ENCODE measurements around the gene COL18A1. TPM values are rescaled to one million over a fixed set of nuclear protein-coding genes. Genes with fewer than 3 reads are reported as not detected.

COL18A1 gene
- polyA plus RNA-seq, 1 donor (not counting 4 experiments of a cell fraction or from before 2014, with no cell fraction given) = 13.0 TPM

DNA sequence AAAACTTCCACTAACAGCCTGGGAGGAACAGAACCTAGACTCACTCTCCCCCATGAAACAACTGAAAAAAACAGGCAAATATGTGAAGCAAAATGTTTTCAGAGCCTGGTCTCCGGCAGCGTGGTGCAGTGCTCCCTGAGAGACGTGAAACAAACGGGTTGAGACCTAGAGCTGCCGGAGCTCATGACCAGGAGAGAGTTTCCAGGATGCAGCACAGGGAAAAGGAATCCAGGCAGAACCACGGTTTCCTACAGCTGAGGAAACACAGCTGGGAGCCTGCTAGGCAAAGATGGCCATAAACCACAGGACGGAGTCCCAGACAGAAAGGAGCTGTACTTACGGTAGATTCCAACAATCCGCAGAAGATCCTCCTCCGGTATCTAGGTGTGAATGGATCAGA, 157.4 kb downstream of the COL18A1 start:
- no peaks in the 10 kb centered on the region for H3K4me1 ChIP-seq (ENCODE audit: control insufficient read depth, extremely low read depth, insufficient read depth, low read length)
- H3K27ac ChIP-seq (ENCODE audit: control insufficient read depth, insufficient read depth, low read length) = no peak overlapping the region
- DNase-seq (ENCODE audit: low read depth, low spot score) (no peak), FAIRE-seq (no peak)
- TF ChIP-seq, protein P1, sequence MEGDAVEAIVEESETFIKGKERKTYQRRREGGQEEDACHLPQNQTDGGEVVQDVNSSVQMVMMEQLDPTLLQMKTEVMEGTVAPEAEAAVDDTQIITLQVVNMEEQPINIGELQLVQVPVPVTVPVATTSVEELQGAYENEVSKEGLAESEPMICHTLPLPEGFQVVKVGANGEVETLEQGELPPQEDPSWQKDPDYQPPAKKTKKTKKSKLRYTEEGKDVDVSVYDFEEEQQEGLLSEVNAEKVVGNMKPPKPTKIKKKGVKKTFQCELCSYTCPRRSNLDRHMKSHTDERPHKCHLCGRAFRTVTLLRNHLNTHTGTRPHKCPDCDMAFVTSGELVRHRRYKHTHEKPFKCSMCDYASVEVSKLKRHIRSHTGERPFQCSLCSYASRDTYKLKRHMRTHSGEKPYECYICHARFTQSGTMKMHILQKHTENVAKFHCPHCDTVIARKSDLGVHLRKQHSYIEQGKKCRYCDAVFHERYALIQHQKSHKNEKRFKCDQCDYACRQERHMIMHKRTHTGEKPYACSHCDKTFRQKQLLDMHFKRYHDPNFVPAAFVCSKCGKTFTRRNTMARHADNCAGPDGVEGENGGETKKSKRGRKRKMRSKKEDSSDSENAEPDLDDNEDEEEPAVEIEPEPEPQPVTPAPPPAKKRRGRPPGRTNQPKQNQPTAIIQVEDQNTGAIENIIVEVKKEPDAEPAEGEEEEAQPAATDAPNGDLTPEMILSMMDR (optimal IDR thresholded peaks at IDR 0.05 in 1 of 3, IDR thresholded peaks at IDR 0.05 in 1 of 3, conservative IDR thresholded peaks at IDR 0.05 in 1 of 3; ENCODE audit: extremely low read depth in 1 of 3, insufficient read depth in 2 of 3, low read length in 3 of 3) = no peak
- no peak for TF ChIP-seq EZH2 (IDR thresholded peaks at IDR 0.05; ENCODE audit: low read length)
- H3K9me3 ChIP-seq (ENCODE audit: control insufficient read depth, low read depth, low read length) = no peaks in the 10 kb centered on the region
- H3K9ac ChIP-seq (ENCODE audit: control insufficient read depth, extremely low read depth, insufficient read depth, low read length) = no peak overlapping the region
- no peaks in the 10 kb centered on the region for H3K79me2 ChIP-seq (ENCODE audit: control insufficient read depth, insufficient read depth, low read length)
- no peak overlapping the region for H3K4me2 ChIP-seq (ENCODE audit: control insufficient read depth, extremely low read depth, insufficient read depth, low read depth, low read length)
- no peaks in the 10 kb centered on the region for H3K9me1 ChIP-seq (ENCODE audit: control insufficient read depth, extremely low read depth, insufficient read depth, low read length)
- H2AFZ ChIP-seq (ENCODE audit: control insufficient read depth, low read length) = no peak overlapping the region
- no peaks in the 10 kb centered on the region for H3K36me3 ChIP-seq (ENCODE audit: control insufficient read depth in 2 of 2, extremely low read depth in 1 of 2, insufficient read depth in 2 of 2, low read length in 2 of 2)
- no peak overlapping the region for H3K4me3 ChIP-seq (ENCODE audit: control insufficient read depth in 2 of 3, extremely low read depth in 1 of 3, insufficient read depth in 2 of 3, low read depth in 1 of 3, low read length in 3 of 3)
- H4K20me1 ChIP-seq (ENCODE audit: control insufficient read depth, extremely low read depth, insufficient read depth, low read length) = no peaks in the 10 kb centered on the region
- H3K27me3 ChIP-seq (ENCODE audit: control insufficient read depth, extremely low read depth, insufficient read depth, low read length) = peaks cover 31% of the 10 kb centered on the region
- dilution Hi-C loops (cut with MboI; ENCODE audit: extremely low pct_ligation_motif_present, low sequenced_read_pairs) = no loop called here

DNA sequence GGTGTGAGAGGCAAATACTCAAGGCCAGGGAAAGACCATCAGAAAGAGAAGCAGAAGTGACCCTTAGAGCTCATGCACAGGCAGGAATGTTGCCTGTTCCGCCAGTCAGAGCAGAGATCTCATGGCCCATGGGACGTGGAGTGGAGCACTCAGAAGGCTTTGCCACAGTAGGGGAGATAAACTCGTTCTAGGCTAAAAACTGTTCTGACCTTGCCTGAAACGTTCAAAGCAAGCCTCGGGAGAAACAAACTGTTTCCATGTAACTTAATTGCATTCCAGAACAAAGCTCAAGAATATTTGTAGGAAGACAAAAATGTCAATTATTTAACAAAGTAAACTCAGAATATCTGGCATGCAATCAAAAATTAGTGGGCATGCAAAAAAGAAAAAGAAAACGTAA, 158.0 kb downstream of the COL18A1 start:
- H3K9ac ChIP-seq (ENCODE audit: control insufficient read depth, extremely low read depth, insufficient read depth, low read length) = no peak overlapping the region

More for the DNA sequence above, 158.0 kb downstream of the COL18A1 start:
- dilution Hi-C loops (cut with MboI; ENCODE audit: extremely low pct_ligation_motif_present, low sequenced_read_pairs) = no loop called here
- Histone ChIP-seq H3K27ac (ENCODE audit: control insufficient read depth, insufficient read depth, low read length) (no peak overlapping the region), H3K9me3 (ENCODE audit: control insufficient read depth, low read depth, low read length) (no peaks in the 10 kb centered on the region), H3K4me2 (ENCODE audit: control insufficient read depth, extremely low read depth, insufficient read depth, low read depth, low read length) (no peak overlapping the region), H3K4me3 (ENCODE audit: control insufficient read depth in 2 of 3, extremely low read depth in 1 of 3, insufficient read depth in 2 of 3, low read depth in 1 of 3, low read length in 3 of 3) (no peak overlapping the region), H2AFZ (ENCODE audit: control insufficient read depth, low read length) (no peak overlapping the region), H4K20me1 (ENCODE audit: control insufficient read depth, extremely low read depth, insufficient read depth, low read length) (no peaks in the 10 kb centered on the region), H3K36me3 (ENCODE audit: control insufficient read depth in 2 of 2, extremely low read depth in 1 of 2, insufficient read depth in 2 of 2, low read length in 2 of 2) (no peaks in the 10 kb centered on the region), H3K4me1 (ENCODE audit: control insufficient read depth, extremely low read depth, insufficient read depth, low read length) (no peaks in the 10 kb centered on the region), H3K27me3 (ENCODE audit: control insufficient read depth, extremely low read depth, insufficient read depth, low read length) (peaks cover 25% of the 10 kb centered on the region), H3K79me2 (ENCODE audit: control insufficient read depth, insufficient read depth, low read length) (no peaks in the 10 kb centered on the region), H3K9me1 (ENCODE audit: control insufficient read depth, extremely low read depth, insufficient read depth, low read length) (no peaks in the 10 kb centered on the region)
- TF ChIP-seq, protein P1 (optimal IDR thresholded peaks at IDR 0.05 in 1 of 3, IDR thresholded peaks at IDR 0.05 in 1 of 3, conservative IDR thresholded peaks at IDR 0.05 in 1 of 3; ENCODE audit: extremely low read depth in 1 of 3, insufficient read depth in 2 of 3, low read length in 3 of 3) = no peak
- no peak for TF ChIP-seq EZH2 (IDR thresholded peaks at IDR 0.05; ENCODE audit: low read length)
- DNase-seq (ENCODE audit: low read depth, low spot score) (no peak), FAIRE-seq (no peak)

Small RNAs within 50 kb of the gene (small RNA-seq; reads per million reads assigned to genes)
- 0.13 to 0.50 (median 0.33) reads per million in 3 experiments for gene MIR6815 (ENCODE audit: insufficient read length in 3 of 3, low read depth in 3 of 3, low replicate concordance in 1 of 3)
- 0 reads per million in 3 experiments for gene MTCO1P3 (ENCODE audit: insufficient read length in 3 of 3, low read depth in 3 of 3, low replicate concordance in 1 of 3)

Other genes starting within 250 kb of the COL18A1 start
- gene POFUT2, start 117.3 kb upstream of the COL18A1 start, polyA plus RNA-seq = 8.8 to 18.7 TPM (median 9.6 TPM) in 3 replicates
- 3.8 to 4.5 TPM (median 3.9 TPM) in 3 replicates for gene SLC19A1, start 137.3 kb downstream of the COL18A1 start, polyA plus RNA-seq
- gene PCBP3, start 238.6 kb downstream of the COL18A1 start, polyA plus RNA-seq = 0.10 to 0.26 TPM (median 0.25 TPM) in 3 replicates

Data from keratinocyte (primary cell).